Measurements from ENCODE around the gene USP25.

USP25 gene

DNA sequence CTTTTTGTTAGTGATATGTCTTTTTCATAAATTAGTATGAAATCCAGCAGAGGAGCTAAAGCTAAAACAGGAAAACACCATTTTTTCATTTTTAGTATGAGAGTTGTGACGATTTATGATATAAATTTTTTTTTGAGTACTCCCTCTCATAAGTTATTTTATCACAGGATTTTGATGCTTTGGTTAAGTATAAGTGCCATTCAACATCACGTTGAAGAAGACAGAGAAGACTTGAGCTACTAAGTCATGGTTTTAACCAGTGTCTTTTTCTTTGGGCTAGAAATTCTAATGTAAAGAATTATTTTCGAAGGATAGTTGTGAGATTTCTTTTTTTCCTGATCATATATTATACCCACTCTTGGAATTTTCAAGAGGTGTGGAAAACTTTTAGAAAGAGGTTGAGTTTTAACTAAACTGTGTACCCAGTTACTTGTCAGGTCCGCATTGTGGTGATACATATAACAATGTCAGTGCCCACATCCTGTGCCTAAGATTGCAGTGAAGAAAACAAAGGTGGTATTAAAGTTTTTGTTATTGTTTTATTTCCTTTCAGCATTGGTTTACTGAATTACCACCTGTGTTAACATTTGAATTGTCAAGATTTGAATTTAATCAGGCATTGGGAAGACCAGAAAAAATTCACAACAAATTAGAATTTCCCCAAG lies 93.8 kb downstream of the USP25 start:
- DNase-seq: no peak

DNA sequence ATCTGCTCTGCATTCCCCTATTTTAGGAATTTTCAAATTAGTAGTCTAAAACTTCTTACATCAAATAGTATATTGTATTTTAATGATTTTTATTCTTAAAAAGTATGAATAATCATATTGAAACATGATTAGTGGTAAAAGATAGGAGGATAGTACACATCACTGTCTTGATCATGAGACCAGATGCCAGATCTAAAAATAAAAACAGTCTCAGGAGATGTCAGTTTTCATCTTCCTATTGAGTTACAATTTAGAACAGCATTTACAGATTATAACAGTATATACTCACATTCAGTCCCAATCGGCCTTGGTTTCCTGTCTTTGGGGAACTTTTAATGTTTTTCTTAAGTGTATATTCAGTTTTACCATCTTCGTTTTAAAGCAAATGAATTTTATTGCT lies 95.9 kb downstream of the USP25 start:
- DNase-seq: no peak

DNA sequence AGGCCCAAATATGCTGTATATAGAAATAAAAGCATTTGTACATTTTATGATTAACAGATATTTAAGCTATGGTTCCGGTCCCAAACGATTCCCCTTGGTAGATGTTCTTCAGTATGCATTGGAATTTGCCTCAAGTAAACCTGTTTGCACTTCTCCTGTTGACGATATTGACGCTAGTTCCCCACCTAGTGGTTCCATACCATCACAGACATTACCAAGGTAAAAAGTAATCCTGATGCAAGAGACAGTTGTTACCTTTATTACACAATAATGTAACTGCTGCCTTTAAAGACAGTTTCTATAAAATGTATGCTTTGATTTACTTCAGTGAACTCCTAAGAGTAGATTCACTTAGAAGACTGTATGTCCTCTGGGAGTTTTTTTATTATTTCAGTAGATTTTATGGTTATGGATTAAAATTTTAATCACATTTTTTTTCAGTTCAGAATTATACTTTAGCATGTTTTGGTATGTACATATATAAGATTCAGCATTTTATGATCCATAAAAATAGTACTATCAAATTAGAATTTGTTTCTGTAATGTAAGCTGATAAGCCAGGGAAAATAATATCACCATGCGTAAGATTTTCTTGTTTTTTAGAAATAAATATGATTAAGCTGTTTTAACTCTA lies 96.5 kb downstream of the USP25 start:
- peak in 1 of 2 donors; percentile 22 for DNase-seq

DNA sequence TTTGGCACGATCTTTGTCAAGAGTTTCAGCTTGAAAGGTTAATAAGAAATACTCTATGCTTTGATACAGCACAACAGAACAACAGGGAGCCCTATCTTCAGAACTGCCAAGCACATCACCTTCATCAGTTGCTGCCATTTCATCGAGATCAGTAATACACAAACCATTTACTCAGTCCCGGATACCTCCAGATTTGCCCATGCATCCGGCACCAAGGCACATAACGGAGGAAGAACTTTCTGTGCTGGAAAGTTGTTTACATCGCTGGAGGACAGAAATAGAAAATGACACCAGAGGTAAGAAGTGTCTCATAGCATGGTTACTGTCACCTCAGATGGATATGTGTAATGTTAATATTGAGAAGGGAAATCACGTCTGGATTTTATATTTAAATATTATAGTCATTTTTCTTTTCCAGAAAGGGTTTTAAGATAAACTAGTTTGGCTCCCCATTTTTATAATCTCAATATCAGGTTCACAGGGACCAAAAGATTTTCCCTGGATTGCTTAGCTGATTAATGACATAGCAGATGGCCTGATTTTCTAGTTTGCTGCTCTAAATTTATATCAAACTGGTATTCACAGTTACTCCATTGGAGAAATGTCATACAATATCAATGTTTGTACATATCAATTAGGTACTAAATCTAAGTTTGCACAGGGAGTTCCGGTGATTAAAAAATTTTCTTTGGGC lies 97.3 kb downstream of the USP25 start:
- no peak for DNase-seq

DNA sequence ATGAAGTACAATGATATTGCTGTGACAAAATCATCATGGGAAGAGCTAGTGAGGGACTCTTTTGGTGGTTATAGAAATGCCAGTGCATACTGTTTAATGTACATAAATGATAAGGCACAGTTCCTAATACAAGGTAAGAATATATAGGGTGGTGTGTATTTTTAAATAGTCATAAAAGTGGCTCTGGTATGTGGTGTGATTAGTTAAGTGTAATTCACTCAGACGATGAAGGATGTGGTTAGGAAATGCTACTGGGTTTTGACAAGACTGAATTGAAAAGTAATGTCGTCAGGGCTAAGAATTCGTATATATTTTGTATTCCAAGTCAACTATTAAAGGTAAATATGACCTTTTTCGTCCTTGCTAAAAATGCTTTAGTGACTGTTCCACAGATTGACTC lies 101.7 kb downstream of the USP25 start:
- DNase-seq: no peak

DNA sequence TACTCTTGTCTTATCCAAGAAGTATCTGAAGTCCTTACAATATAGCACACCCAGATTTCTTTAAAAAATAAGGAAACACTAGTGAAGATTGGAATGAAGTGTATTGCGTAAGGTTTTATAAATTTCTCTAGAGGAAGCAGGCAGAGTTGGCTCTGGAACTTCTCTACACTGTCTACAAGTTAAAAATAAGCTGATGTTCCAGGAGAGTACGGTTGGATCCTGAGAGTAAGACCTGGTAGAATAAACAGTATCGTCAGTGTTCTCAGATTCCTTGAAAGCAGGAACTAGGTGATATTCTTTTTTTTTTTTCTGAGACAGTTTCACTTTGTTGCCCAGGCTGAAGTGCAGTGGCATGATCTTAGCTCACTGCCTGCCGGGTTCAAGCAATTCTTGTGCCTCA lies 107.9 kb downstream of the USP25 start:
- DNase-seq: no peak

DNA sequence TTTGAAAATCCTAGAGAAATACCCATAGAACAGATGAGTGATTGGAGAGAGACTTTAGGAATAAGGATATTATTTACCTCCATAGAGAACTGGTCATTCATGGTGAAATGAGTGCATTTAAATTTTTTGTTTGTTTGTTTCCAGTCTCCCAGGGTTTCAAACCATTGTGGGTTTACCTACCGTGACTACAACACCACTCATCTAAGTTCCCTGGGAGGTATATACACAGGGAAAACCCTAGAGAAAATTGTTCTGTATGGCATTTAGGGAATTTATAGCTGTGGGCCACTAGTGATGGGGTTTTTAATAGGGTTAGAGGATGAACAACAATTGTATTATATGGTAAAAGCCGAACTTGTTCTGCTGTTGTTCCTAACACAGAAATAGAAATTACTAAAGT lies 109.2 kb downstream of the USP25 start:
- no peak for DNase-seq

DNA sequence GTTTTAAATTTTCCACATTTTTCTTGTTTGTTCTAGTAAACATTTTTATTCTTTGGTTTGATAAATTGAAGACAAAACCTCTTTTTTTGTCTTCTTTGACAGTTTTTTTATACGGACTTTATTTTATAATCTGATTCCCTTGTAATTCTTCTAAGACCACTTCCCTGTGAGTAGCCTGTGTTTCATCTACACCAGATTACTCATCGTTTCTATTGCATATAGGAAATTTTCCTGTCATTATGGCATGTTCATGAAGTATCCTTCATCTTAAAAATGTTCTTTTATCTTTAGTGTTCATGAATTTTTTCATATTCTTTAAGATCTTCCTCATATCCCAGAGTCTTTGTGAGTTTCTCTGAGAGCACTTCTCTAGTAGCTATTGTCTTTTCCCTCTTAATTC lies 109.8 kb downstream of the USP25 start:
- no peak for DNase-seq

DNA sequence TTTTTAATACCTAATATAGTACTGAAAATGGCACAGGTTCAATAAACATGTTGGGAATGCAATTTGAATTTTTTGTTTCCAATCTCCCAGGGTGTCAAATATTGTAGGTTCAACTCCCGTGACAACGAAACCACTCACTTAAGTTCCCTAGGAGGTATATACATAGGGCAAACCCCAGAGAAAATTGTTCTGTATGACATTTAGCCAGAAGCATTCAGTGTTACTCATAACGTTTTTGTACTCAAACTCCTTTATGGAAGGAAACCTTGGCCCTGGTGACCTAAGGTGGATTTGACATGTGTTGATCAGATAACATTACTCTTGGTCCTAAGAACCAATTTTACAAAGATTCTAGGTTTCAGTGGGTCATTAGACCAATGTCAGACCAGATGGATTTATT lies 110.6 kb downstream of the USP25 start:
- DNase-seq: no peak

DNA sequence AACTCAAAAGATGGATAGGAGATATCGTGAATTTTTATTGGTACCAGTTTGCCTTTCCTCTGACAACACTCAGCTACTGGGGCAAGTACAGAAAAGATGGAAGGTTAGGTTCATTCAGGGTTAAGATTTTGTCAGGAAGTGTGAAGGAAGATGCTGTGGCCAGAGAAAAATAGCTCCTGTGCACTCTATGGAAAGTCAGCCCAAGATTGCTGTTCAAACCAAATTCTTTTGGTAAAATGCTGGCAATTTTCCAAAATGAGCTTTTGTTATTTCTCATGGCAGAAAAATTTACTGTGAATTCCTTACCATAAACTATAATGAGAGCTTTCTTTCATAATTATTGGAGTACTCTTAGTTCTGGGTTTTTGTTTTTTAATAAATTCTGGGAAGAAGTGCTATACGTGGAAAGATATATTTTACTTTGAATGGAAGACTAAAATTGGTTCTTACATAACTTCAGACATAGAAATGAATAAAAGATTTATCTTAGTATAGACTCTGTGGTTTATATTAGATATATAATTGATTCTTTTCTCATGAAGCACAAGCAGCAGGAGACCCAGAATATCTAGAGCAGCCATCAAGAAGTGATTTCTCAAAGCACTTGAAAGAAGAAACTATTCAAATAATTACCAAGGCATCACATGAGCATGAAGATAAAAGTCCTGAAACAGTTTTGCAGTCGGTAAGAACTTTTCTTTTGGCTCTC lies 112.2 kb downstream of the USP25 start:
- DNase-seq: no peak

DNA sequence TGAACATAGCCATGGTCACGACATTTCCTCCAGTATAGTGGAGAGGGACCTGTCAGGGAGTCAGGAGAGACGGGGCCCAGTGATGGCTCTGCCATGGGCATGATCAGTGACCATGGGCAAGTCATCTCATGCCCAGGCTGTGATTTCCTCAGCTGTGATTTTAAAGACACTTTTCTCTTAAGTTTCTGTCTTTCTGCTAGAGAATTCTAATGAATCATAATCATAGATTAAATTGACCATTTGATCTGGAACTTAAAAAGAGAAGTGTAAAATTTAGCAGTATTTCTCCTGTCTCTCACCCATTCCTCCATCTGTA lies 112.7 kb downstream of the USP25 start:
- no peak for DNase-seq

DNA sequence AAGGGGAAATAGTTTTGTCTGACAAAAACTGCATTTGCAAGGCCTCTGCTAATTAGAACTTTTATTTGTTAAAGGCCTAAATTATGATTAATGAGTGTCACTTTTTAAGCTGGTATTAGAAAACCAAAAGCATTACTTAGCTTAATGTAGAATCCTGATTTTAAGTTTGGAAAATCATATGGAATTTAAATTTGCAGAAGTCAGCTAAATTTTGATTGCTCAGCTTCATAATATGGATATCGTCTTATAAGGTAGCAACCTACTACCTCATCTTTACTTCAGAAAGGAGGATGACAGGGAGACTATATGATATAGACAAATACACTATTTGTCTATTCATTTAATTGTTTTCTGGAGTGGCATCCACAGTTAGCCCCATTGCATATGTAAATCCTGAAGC lies 114.0 kb downstream of the USP25 start:
- no peak for DNase-seq

DNA sequence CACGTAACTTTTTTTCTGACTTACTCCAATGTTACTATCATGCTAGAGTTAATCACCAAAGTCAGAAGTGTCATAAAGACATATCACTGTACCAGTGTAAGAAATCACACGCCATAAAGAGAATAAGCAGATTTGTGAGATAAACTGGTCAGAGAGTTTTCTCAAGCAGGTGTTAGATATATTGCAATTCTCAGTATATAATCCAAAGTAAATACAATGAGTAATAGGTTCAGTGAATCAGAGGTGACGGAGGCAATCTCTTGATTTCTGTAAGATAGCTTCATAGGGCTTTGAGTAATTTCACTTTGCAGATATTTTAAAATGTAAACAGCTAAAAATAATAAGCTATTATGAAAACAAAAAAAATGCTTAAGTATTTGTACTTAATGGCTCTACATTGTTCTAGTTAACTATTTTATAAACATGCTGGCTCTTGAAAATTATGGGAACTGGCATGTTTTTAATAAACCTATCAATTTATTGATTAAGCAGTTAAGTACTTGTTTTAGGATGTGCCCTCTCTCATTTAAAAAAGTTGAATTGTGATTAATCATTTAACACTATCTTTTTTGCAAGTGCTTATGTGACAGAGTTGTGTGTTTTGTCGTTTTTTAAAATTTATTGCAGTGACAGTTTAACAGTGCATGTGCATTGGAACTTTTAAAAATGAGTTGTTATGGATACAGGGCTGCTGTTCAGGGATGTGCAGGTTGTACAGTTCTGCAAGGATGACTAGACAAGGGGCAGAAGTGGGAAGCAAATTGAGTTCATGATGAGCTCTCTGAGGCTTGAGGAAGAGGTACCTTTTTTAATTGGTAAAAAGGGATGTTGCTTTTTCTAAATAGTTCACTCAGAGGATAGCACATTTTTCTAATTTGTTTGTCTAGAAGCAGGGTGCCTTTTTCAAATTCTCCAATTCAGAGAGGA lies 119.1 kb downstream of the USP25 start:
- DNase-seq: no peak

DNA sequence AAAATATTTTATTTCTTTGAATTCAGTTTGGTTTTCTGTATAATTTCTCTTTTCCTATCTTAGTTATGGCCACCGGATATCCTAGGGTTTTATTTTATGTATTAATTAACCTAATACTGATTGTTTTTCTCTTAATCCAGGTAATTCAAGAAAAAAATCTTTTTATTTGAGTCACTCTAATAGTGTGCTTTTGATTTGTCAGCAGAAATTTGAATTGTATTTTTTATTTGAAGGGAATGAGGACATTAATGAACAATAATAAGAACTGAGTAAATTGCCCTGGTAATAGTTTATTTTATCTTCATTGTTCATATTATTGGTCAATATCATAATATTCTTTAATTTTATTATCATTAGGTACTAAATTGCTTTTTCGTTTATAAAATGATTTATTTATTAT lies 120.1 kb downstream of the USP25 start:
- DNase-seq: no peak

DNA sequence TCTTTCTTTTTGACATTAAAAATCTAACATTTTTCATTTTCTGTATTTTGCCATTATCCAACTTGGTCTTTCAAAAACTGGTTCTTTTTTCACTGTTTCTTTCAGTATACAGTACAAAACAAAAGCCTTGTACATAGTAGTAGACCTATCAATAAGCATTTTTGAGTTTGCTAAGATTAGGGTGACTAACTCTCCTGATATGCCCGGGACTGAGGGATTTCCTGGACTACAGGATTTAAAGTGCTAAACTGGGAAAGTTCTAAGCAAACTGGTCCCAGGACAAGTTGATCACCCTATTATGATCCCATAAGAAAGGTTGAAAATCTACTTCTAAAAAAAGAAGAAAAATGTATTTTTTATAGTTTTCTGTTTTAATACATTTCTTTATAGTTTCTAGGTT lies 120.9 kb downstream of the USP25 start:
- DNase-seq: no peak

DNA sequence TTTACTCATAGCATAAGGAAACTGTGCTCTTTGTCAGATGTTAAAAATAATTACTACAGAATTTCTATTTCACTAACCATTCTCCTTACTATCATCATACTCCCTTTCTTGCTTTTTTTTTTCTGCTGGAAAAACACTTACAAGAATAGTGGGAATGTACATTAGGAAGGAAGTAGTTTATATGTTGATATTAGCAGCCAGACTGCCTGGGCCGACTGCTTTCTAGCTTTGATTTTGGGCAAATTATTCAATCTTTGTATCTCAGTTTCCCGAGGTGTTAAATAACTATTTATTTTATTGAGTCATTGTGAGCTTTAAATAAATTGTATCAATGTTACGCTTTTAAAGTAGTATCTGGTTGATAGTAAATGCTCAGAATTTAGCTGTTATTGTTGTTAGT lies 122.4 kb downstream of the USP25 start:
- DNase-seq: no peak

DNA sequence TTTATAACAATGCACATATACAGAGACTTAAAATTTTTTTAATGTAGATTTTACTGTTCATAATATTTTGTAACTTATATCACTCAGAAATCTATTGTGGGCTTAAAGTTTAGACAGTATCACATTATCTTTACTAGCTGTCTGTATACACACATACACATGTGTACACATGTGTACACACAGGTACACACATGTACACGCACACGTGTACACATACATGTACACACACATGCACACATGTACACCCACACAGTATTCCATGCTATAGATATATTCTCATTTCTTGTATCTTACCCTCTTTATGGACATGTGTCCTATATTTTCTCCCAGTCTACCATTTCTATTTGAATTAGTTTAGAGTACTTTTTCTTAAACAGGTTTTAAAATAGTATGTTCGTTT lies 123.3 kb downstream of the USP25 start:
- no peak for DNase-seq

DNA sequence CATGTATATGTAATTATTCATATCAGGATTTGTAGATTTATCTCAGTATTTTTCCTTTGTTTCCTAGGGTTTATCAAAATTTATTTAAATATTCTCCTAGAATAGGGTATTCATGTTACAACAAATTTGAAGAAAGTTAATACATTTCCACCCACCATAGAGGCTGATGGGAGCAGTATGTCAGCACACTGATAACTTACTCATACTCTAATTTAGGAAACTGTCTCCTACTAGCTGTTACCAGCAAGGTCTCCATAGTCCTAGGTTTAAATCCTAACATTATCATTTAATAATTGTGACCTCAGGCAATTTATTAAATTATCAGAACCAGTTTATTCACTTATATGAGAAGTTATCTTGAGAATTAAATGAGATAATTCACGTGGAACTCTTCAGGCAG lies 127.0 kb downstream of the USP25 start:
- DNase-seq: no peak

DNA sequence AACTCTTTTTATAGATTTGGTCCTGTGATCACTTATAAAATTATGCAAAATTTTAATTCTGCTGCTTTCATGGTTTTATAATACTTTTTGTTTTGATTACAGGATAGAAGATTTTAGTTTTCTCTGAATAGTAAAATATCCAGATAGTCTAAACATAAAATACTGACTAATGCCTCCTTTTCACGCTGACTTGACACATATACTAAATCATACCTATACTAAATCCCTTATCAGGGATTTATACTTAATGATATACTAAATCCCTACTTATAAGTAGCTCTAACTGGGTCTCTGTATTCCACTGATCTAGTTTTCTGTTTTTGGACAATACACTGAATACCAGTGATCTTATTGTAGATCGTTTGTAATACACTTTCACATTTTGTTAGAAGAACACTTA lies 128.0 kb downstream of the USP25 start:
- DNase-seq: no peak

DNA sequence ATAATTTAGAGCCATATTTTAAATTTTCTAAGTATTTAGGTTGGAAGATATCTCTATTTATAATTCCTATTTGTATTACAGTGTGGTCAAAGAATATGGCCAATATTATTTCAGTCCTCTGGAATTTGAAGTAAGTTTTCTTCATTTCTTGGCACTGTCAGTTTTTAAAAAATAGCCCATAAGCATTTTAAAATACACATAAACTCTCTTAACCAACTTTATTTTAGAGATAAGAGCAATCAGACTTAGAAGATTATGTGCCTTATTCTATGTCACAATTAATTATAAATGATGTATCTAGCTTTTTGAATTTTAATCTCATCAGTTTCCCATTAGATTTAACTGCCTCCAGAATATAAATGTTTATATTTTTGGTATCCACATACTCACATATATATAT lies 130.8 kb downstream of the USP25 start:
- no peak for DNase-seq

DNA sequence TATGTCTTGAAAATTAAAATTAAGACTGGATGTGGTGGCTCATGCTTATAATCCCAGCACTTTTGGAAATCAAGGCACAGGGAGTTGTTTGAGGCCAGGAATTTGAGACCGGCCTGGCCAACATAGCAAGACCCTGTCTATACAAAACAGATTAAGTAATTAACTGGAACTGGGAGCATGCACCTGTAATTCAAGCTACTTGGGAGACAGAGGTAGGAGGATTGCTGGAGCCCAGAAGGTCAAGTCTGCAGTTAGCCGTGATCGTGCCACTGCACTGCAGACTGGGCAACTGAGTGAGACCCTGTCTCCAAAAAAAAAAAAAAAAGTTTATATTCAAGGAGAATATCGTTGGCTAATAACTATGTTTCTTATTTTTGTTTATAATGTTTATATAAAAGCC lies 139.2 kb downstream of the USP25 start:
- no peak for DNase-seq

DNA sequence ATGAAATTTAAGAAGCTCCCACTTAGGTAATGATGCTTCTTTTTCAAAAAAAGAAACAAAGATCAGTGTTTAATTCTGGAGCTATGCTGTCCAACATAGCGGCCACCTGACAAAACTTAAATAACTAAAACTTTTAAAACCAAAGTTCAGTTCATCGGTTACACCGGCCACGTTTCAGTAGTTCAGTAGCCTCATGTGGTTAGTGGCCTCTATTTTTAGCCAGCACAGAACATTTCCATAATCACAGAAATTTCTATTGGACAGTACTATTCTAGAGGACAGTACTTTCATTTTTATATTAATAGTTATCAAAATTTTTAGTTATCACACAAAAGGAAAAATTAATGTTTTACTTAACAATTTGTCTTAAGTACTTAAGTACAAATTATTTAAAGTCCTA lies 141.0 kb downstream of the USP25 start:
- DNase-seq: no peak

DNA sequence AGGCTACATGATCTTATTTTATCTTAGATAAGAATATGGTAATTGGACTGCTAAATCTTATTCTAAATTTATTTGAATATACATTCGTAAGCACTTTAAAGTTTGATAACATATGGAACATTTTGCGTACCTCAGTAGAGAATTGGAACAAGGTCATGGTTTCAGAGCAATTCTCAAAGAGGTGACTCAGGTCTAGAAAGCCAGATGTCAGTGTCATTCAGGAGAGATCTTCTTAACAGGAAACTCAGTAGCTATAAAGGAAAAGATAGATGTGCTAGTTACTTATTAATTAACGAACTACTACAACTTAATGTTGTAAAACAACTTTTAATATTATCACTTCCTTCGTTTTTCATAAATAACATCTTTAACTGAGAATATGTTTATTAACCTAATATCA lies 142.5 kb downstream of the USP25 start:
- DNase-seq: no peak

All from stimulated activated CD4-positive, alpha-beta T cell treated with anti-CD3 and anti-CD28 coated beads, Interleukin-2, amount 100 ng/mL, for 24 hours (primary cell).